ENCODE data around the gene LILRA6. TPM values are rescaled to one million over a fixed set of nuclear protein-coding genes. Genes with fewer than 3 reads are reported as not detected.
A peak's percentile ranks its signal among the peaks of the same experiment; 100 is the strongest.
"Not testable (repeated sequence)": the region's sequence is repeated elsewhere in the genome, so short reads cannot be mapped to it uniquely, and the experiment has no call there.

LILRA6 gene
- total RNA-seq, 1 donor from 2014 or later, result not detected

DNA sequence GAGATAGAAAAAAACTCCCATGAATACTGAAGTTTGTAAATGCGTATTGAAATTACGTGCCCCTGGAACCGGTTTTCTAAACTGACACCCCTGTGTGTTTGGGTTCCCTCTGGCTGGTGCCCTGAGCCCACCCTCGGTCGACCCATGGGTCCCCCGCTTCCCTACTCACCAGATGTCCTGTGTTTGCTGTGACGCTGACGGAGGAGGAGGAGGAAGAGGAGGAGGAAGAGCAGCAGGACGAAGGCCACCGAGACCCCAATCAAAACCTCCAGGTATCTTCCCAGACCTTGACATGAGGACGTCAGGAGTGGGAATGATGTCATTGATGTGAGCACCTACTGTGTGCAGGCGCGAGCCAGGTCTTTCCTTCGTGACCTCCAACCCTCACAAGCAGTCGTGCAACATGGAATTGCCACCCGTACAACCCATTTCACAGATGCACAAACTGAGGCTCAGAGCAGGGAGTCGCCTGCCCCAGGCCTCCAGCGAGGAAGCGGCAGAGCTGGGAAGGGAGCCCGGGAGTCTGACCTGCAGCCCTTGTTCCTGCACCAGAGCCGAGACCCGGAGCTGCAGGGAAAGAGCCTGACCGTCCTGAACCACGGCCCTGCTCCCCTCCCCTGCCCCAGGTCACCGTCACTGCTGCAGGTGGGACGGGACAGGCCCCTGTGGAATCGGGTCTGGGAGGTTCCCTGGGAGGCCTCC, 23.5 kb downstream of the LILRA6 start:
- peaks cover 3% of the 10 kb centered on the region for H4K20me1 ChIP-seq (ENCODE audit: insufficient read depth, low read length)
- H3K4me2 ChIP-seq (ENCODE audit: low read length), result no peak overlapping the region
- no peaks in the 10 kb centered on the region for H3K4me1 ChIP-seq (ENCODE audit: insufficient read depth, low read length)
- no peak for DNase-seq (ENCODE audit: low read depth)
- no peak for FAIRE-seq
- Mint-ChIP-seq H3K4me1 (ENCODE audit: low read depth, unreplicated experiment) (no peaks in the 10 kb centered on the region), H3K27me3 (ENCODE audit: low read depth, unreplicated experiment) (peaks cover 13% of the 10 kb centered on the region), H3K9me3 (ENCODE audit: unreplicated experiment) (no peaks in the 10 kb centered on the region), H3K36me3 (ENCODE audit: low read depth, unreplicated experiment) (peaks cover 7% of the 10 kb centered on the region), H3K4me3 (ENCODE audit: unreplicated experiment) (peak overlapping the region; percentile 57), H3K27ac (ENCODE audit: unreplicated experiment) (no peak overlapping the region)
- H3K79me2 ChIP-seq (ENCODE audit: insufficient read depth, low read length), result no peaks in the 10 kb centered on the region
- H3K9me3 ChIP-seq (ENCODE audit: insufficient read depth, low read depth, low read length), result no peaks in the 10 kb centered on the region
- H3K36me3 ChIP-seq (ENCODE audit: insufficient read depth, low read length), result no peaks in the 10 kb centered on the region
- H3K27ac ChIP-seq (ENCODE audit: low read depth, low read length), result no peak overlapping the region
- no peak overlapping the region for H3K4me3 ChIP-seq (ENCODE audit: insufficient read depth, low read depth, low read length)
- no peak overlapping the region for H2AFZ ChIP-seq (ENCODE audit: low read depth, low read length)
- H3K27me3 ChIP-seq (ENCODE audit: insufficient read depth, low read length), result peaks cover 4% of the 10 kb centered on the region
- TF ChIP-seq, protein P1, sequence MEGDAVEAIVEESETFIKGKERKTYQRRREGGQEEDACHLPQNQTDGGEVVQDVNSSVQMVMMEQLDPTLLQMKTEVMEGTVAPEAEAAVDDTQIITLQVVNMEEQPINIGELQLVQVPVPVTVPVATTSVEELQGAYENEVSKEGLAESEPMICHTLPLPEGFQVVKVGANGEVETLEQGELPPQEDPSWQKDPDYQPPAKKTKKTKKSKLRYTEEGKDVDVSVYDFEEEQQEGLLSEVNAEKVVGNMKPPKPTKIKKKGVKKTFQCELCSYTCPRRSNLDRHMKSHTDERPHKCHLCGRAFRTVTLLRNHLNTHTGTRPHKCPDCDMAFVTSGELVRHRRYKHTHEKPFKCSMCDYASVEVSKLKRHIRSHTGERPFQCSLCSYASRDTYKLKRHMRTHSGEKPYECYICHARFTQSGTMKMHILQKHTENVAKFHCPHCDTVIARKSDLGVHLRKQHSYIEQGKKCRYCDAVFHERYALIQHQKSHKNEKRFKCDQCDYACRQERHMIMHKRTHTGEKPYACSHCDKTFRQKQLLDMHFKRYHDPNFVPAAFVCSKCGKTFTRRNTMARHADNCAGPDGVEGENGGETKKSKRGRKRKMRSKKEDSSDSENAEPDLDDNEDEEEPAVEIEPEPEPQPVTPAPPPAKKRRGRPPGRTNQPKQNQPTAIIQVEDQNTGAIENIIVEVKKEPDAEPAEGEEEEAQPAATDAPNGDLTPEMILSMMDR (IDR thresholded peaks at IDR 0.05; ENCODE audit: insufficient read depth, low read depth, low read length), result no peak
- no peak for TF ChIP-seq EZH2 (IDR thresholded peaks at IDR 0.05; ENCODE audit: insufficient read depth, low read length)
- H3K9ac ChIP-seq (ENCODE audit: low read length), result no peak overlapping the region

DNA sequence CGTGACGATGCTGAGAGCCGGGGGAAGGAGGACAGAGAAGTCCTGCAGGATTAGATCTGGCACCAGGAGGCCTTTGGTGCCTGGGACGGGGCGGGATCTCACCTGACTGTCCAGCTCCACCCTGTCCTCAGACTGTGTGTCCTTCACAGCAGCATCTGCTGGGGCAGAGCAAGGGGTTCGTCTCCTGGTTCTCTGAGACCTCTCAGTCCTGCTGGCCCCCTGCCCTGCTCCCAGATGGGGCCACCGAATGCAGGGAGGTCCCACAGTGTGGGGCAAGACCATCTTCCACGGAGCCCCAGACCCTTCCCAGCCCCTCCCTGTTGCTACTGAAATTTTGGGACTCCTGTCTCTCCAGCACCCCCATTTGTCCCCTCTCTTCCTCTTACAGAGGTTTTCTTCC, 24.3 kb downstream of the LILRA6 start:
- FAIRE-seq, result no peak
- Histone ChIP-seq H3K4me3 (ENCODE audit: insufficient read depth, low read depth, low read length) (no peak overlapping the region), H3K9ac (ENCODE audit: low read length) (no peak overlapping the region), H2AFZ (ENCODE audit: low read depth, low read length) (no peak overlapping the region), H3K36me3 (ENCODE audit: insufficient read depth, low read length) (no peaks in the 10 kb centered on the region), H3K4me2 (ENCODE audit: low read length) (no peak overlapping the region), H3K79me2 (ENCODE audit: insufficient read depth, low read length) (no peaks in the 10 kb centered on the region), H3K27ac (ENCODE audit: low read depth, low read length) (no peak overlapping the region), H3K4me1 (ENCODE audit: insufficient read depth, low read length) (no peaks in the 10 kb centered on the region), H3K27me3 (ENCODE audit: insufficient read depth, low read length) (peaks cover 3% of the 10 kb centered on the region), H4K20me1 (ENCODE audit: insufficient read depth, low read length) (peaks cover 4% of the 10 kb centered on the region), H3K9me3 (ENCODE audit: insufficient read depth, low read depth, low read length) (no peaks in the 10 kb centered on the region)
- peaks cover 9% of the 10 kb centered on the region for H3K27me3 Mint-ChIP-seq (ENCODE audit: low read depth, unreplicated experiment)
- peaks cover 8% of the 10 kb centered on the region for H3K36me3 Mint-ChIP-seq (ENCODE audit: low read depth, unreplicated experiment)
- H3K4me1 Mint-ChIP-seq (ENCODE audit: low read depth, unreplicated experiment), result no peaks in the 10 kb centered on the region
- no peak for TF ChIP-seq EZH2 (IDR thresholded peaks at IDR 0.05; ENCODE audit: insufficient read depth, low read length)
- TF ChIP-seq, protein P1 (IDR thresholded peaks at IDR 0.05; ENCODE audit: insufficient read depth, low read depth, low read length), result no peak
- no peak for DNase-seq (ENCODE audit: low read depth)
- no peak overlapping the region for H3K4me3 Mint-ChIP-seq (ENCODE audit: unreplicated experiment)
- no peaks in the 10 kb centered on the region for H3K9me3 Mint-ChIP-seq (ENCODE audit: unreplicated experiment)
- H3K27ac Mint-ChIP-seq (ENCODE audit: unreplicated experiment), result no peak overlapping the region

DNA sequence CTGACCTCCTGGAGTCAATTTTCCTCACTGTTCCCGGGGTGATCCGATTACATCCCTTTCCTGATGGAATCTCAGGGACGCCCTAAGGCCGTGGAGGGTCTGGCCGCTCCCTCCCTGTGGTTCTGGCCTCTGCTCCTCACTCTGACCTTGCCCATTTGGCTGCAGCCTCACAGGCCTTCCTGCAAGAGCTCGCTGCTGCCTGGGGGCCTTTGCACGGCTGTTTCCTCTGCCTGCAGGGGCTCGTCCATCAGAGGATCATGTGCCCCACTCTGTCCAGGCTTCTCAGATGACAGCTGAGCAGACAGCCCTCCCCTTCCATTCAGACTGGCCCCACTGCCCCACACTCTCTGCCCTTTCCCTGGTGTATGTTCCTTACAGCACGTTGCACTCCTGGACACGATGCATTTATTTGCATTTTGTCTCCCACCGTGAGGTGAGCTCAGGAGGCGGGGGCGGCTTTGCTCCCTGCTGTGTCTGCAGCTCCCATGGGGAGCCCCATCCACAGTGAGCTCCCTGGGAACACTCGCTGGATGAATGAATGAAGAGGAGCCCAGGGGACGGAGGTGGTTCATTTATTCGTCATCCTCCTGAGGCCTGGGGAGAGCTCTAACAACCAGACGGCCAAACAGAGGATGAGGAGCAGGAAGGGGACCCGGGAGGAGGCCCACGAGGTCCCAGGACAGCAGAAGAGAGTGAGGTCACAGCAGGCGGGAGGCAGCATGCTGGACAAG, 24.9 kb downstream of the LILRA6 start:
- H3K36me3 Mint-ChIP-seq (ENCODE audit: low read depth, unreplicated experiment); DNase-seq (ENCODE audit: low read depth); H3K27me3 Mint-ChIP-seq (ENCODE audit: low read depth, unreplicated experiment); H3K9me3 ChIP-seq (ENCODE audit: insufficient read depth, low read depth, low read length); H3K36me3 ChIP-seq (ENCODE audit: insufficient read depth, low read length); H2AFZ ChIP-seq (ENCODE audit: low read depth, low read length); H3K9me3 Mint-ChIP-seq (ENCODE audit: unreplicated experiment); H3K9ac ChIP-seq (ENCODE audit: low read length); H3K4me3 ChIP-seq (ENCODE audit: insufficient read depth, low read depth, low read length); FAIRE-seq; H3K4me3 Mint-ChIP-seq (ENCODE audit: unreplicated experiment); H3K4me1 ChIP-seq (ENCODE audit: insufficient read depth, low read length); H3K27me3 ChIP-seq (ENCODE audit: insufficient read depth, low read length); H3K27ac Mint-ChIP-seq (ENCODE audit: unreplicated experiment); H3K27ac ChIP-seq (ENCODE audit: low read depth, low read length); H3K4me2 ChIP-seq (ENCODE audit: low read length); H3K4me1 Mint-ChIP-seq (ENCODE audit: low read depth, unreplicated experiment); H3K79me2 ChIP-seq (ENCODE audit: insufficient read depth, low read length): not testable (repeated sequence)
- H4K20me1 ChIP-seq (ENCODE audit: insufficient read depth, low read length), result peaks cover 10% of the 10 kb centered on the region

All from astrocyte (in vitro differentiated cells and primary cell).